ENCODE measurements around the gene FOXL3. TPM values are rescaled to one million over a fixed set of nuclear protein-coding genes. Genes with fewer than 3 reads are reported as not detected.

The FOXL3 gene
- total RNA-seq, 1 experiment from 2014 or later: not detected

DNA sequence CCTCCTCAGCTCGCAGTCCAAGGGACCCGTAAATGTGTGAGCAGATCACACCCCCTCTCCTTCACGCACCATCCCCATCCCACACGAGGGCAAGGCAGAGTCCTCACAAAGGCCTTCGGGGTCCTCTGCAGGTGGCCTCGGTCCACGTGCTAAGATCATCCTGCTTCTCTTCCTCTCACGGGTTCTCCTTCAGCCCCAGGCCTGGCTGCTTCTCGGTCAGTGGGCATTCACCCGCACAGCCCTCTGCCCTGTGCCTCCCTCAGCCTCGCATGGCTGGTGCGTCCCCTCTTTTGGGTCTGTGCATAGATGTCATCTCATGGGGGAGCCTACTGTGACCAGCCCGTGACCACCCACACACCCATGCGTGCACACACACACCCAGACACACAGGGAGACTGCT, 17.3 kb upstream of the FOXL3 start:
- H3K9me3 ChIP-seq (ENCODE audit: low read depth, low read length, poor library complexity, severe bottlenecking): peaks cover 26% of the 10 kb centered on the region
- CTCF ChIA-PET: no interaction called here

DNA sequence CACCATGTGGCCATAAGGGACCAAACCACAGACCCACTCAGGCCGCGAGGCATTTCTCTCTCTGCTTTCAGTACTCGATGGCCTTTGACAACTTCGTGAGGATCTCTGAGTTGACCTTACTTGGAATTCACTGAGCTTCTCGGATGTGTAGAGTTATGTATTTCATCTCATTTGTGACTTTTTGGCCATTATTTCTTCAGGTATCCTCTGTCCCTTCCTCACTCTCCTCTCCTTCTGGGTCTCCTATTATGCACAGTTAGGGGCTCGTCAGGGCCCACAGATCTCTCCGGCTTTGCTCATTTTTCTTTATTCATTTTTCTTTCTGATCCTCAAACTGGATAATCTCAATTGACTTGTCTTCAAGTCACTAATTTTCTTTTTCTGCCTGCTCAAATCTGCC, 16.6 kb upstream of the FOXL3 start:
- intact Hi-C loops (cut with micrococcal nuclease; ENCODE audit: unreplicated experiment): no loop called here
- TF ChIP-seq, protein P1, sequence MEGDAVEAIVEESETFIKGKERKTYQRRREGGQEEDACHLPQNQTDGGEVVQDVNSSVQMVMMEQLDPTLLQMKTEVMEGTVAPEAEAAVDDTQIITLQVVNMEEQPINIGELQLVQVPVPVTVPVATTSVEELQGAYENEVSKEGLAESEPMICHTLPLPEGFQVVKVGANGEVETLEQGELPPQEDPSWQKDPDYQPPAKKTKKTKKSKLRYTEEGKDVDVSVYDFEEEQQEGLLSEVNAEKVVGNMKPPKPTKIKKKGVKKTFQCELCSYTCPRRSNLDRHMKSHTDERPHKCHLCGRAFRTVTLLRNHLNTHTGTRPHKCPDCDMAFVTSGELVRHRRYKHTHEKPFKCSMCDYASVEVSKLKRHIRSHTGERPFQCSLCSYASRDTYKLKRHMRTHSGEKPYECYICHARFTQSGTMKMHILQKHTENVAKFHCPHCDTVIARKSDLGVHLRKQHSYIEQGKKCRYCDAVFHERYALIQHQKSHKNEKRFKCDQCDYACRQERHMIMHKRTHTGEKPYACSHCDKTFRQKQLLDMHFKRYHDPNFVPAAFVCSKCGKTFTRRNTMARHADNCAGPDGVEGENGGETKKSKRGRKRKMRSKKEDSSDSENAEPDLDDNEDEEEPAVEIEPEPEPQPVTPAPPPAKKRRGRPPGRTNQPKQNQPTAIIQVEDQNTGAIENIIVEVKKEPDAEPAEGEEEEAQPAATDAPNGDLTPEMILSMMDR (conservative IDR thresholded peaks at IDR 0.05; ENCODE audit: low read depth, low read length): no peak
- no peak for TF ChIP-seq EZH2 (IDR thresholded peaks at IDR 0.05; ENCODE audit: borderline replicate concordance, low read depth, low read length, poor library complexity, severe bottlenecking)
- POLR2A ChIA-PET (ENCODE audit: low non-redundant PET): no interaction called here
- Histone ChIP-seq H3K27me3 (replicated peaks; ENCODE audit: insufficient read depth, low read depth, low read length, poor library complexity) (no peaks in the 10 kb centered on the region), H3K36me3 (ENCODE audit: insufficient read depth, low read length, poor library complexity, severe bottlenecking) (no peaks in the 10 kb centered on the region), H3K27ac (ENCODE audit: low read depth, low read length, poor library complexity, severe bottlenecking) (no peak overlapping the region), H3K4me1 (ENCODE audit: insufficient read depth, low read length, poor library complexity, severe bottlenecking) (no peaks in the 10 kb centered on the region), H3K4me3 (ENCODE audit: low read depth, low read length, poor library complexity, severe bottlenecking) (no peak overlapping the region), H3K9me3 (ENCODE audit: low read depth, low read length, poor library complexity, severe bottlenecking) (peaks cover 26% of the 10 kb centered on the region)
- no peak for DNase-seq (ENCODE audit: low spot score)
- CTCF ChIA-PET: no interaction called here
- BruUV-seq (replicated peaks): no TSS peak

More for the DNA sequence above, 17.3 kb upstream of the FOXL3 start:
- intact Hi-C loops (cut with micrococcal nuclease; ENCODE audit: unreplicated experiment): no loop called here
- no peak for DNase-seq (ENCODE audit: low spot score)
- no TSS peak for BruUV-seq (replicated peaks)
- POLR2A ChIA-PET (ENCODE audit: low non-redundant PET): no interaction called here
- no peaks in the 10 kb centered on the region for H3K27me3 ChIP-seq (replicated peaks; ENCODE audit: insufficient read depth, low read depth, low read length, poor library complexity)
- no peaks in the 10 kb centered on the region for H3K36me3 ChIP-seq (ENCODE audit: insufficient read depth, low read length, poor library complexity, severe bottlenecking)
- H3K4me3 ChIP-seq (ENCODE audit: low read depth, low read length, poor library complexity, severe bottlenecking): no peak overlapping the region
- no peaks in the 10 kb centered on the region for H3K4me1 ChIP-seq (ENCODE audit: insufficient read depth, low read length, poor library complexity, severe bottlenecking)
- H3K27ac ChIP-seq (ENCODE audit: low read depth, low read length, poor library complexity, severe bottlenecking): no peak overlapping the region
- TF ChIP-seq EZH2 (IDR thresholded peaks at IDR 0.05; ENCODE audit: borderline replicate concordance, low read depth, low read length, poor library complexity, severe bottlenecking): no peak
- TF ChIP-seq, protein P1 (conservative IDR thresholded peaks at IDR 0.05; ENCODE audit: low read depth, low read length): no peak

DNA sequence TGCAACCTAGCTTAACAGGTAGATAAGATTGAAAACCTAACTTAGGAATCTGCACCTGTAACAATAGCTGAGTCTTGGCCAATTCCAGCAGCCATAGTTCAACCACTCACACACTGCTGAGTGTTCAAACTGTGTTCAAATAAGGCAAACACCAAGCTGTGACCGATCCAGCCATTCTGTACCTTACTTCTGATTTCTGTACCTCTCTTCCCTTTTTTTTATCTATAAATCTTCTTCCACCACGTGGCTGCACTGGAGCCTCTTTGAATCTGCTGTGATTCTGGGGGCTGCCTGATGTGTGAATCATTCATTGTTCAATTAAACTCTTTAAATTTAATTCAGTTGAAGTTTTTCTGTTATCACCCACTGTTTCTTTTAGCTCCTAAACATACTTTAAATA, 15.7 kb upstream of the FOXL3 start:
- H3K36me3 ChIP-seq (ENCODE audit: insufficient read depth, low read length, poor library complexity, severe bottlenecking): no peaks in the 10 kb centered on the region
- H3K27ac ChIP-seq (ENCODE audit: low read depth, low read length, poor library complexity, severe bottlenecking): no peak overlapping the region
- no peak for DNase-seq (ENCODE audit: low spot score)
- no TSS peak for BruUV-seq (replicated peaks)
- peaks cover 26% of the 10 kb centered on the region for H3K9me3 ChIP-seq (ENCODE audit: low read depth, low read length, poor library complexity, severe bottlenecking)
- H3K4me1 ChIP-seq (ENCODE audit: insufficient read depth, low read length, poor library complexity, severe bottlenecking): no peaks in the 10 kb centered on the region
- no peak overlapping the region for H3K4me3 ChIP-seq (ENCODE audit: low read depth, low read length, poor library complexity, severe bottlenecking)
- intact Hi-C loops (cut with micrococcal nuclease; ENCODE audit: unreplicated experiment): no loop called here
- TF ChIP-seq EZH2 (IDR thresholded peaks at IDR 0.05; ENCODE audit: borderline replicate concordance, low read depth, low read length, poor library complexity, severe bottlenecking): no peak
- TF ChIP-seq, protein P1 (conservative IDR thresholded peaks at IDR 0.05; ENCODE audit: low read depth, low read length): no peak
- POLR2A ChIA-PET (ENCODE audit: low non-redundant PET): no interaction called here
- CTCF ChIA-PET: no interaction called here
- no peaks in the 10 kb centered on the region for H3K27me3 ChIP-seq (replicated peaks; ENCODE audit: insufficient read depth, low read depth, low read length, poor library complexity)

Measured in A673 (cell line).